ENCODE results near the gene PHGDH. TPM values are rescaled to one million over a fixed set of nuclear protein-coding genes. Genes with fewer than 3 reads are reported as not detected.

PHGDH gene
- total RNA-seq, 1 donor from 2014 or later: 61.7 TPM

GRCh38 chr1:119787776-119788175, 76.0 kb downstream of the PHGDH start:
- H3K4me3 ChIP-seq: no peak overlapping the region
- no peak for DNase-seq (ENCODE audit: low spot score in 2 of 2)
- no peaks in the 10 kb centered on the region for H3K36me3 ChIP-seq
- no peaks in the 10 kb centered on the region for H3K27me3 ChIP-seq
- no peak for TF ChIP-seq CTCF (IDR thresholded peaks at IDR 0.05)
- H3K9me3 ChIP-seq: no peaks in the 10 kb centered on the region
- intact Hi-C loops (cut with DNase I): no loop called here
- H3K4me1 ChIP-seq: no peaks in the 10 kb centered on the region
- H3K27ac ChIP-seq: no peak overlapping the region

DNA sequence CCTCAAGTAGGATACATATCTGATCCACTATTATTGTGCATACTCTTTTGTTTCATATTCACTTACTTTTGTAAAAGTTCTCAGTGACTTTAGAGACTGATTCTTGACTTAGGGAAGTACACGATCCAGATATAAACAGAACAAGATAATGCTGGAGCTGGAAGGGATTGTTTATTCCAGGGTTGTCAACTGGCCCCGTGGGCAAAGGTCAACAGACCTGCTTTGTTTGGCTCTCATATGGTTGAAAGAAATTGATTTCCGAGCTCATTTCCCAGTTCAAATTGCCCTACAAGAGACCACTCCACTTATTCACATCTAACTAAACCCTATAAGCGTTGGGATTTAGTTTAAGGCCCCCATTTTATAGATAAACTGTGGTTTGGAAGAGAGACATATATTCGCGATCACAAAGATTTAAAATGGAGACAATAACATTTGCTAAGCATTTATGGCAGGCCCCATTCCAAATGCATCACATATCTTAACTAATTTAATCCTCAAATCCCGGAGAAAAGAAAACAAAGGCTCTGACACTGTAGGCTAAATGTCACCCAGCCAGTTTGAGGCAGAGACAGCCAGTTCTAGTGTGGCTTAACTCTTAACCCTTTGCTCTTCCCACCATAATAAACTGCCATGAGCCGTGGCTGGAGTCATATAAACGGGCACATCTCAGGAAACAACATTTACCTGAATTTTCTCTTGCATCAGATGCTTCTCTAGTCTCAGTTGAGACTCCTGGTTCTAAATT, 78.9 kb downstream of the PHGDH start:
- intact Hi-C loops (cut with DNase I): no loop called here
- TF ChIP-seq CTCF (IDR thresholded peaks at IDR 0.05): no peak

DNA sequence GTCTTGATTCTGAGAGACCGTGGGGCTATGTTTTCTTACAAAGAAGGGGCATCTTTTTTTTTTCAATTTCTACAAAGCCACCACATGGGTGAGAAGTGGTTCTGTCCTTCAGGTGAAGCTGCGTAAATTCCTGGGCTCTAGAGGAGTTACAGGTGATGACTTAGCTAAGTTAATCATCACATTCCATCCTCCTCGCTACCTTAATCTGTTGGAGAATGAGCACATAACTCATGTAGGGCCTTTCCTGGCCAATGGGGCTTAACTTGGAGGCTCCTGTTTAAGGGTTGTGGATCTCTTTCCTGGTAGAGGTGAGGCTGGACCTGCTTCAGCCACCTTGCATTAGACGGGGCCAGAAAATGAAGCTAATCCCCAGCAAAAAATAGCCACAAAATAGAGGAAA, 79.6 kb downstream of the PHGDH start:
- intact Hi-C loops (cut with DNase I): no loop called here
- Histone ChIP-seq H3K9me3 (no peaks in the 10 kb centered on the region), H3K27me3 (no peaks in the 10 kb centered on the region), H3K4me1 (no peaks in the 10 kb centered on the region), H3K27ac (no peak overlapping the region), H3K36me3 (no peaks in the 10 kb centered on the region), H3K4me3 (no peak overlapping the region)
- no peak for DNase-seq (ENCODE audit: low spot score in 2 of 2)
- no peak for TF ChIP-seq CTCF (IDR thresholded peaks at IDR 0.05)

More for the DNA sequence above, 78.9 kb downstream of the PHGDH start:
- no peak overlapping the region for H3K27ac ChIP-seq
- H3K27me3 ChIP-seq: no peaks in the 10 kb centered on the region
- H3K9me3 ChIP-seq: no peaks in the 10 kb centered on the region
- no peak overlapping the region for H3K4me3 ChIP-seq
- H3K4me1 ChIP-seq: no peaks in the 10 kb centered on the region
- H3K36me3 ChIP-seq: no peaks in the 10 kb centered on the region
- DNase-seq (ENCODE audit: low spot score in 2 of 2): no peak

Other genes with a start within 250 kb of the PHGDH start
- gene HSD3B1, start 204.7 kb upstream of the PHGDH start, total RNA-seq: not detected
- gene ZNF697, start 63.7 kb upstream of the PHGDH start, total RNA-seq: 0.11 TPM
- 6.8 TPM for gene HMGCS2, start 57.0 kb downstream of the PHGDH start, total RNA-seq
- gene REG4, start 99.5 kb downstream of the PHGDH start, total RNA-seq: not detected
- gene ADAM30, start 184.6 kb downstream of the PHGDH start, total RNA-seq: not detected